Pons (tissue), 1 donor: ENCODE data around the gene NUP160.
"Not testable (repeated sequence)": the region's sequence is repeated elsewhere in the genome, so short reads cannot be mapped to it uniquely, and the experiment has no call there.

Experiments used
- DNase-seq: peaks from one replicate; pipeline ENCODE4 v3.0.0-alpha.2; 2016; ENCODE audit warnings: low spot score

Gene NUP160

DNA sequence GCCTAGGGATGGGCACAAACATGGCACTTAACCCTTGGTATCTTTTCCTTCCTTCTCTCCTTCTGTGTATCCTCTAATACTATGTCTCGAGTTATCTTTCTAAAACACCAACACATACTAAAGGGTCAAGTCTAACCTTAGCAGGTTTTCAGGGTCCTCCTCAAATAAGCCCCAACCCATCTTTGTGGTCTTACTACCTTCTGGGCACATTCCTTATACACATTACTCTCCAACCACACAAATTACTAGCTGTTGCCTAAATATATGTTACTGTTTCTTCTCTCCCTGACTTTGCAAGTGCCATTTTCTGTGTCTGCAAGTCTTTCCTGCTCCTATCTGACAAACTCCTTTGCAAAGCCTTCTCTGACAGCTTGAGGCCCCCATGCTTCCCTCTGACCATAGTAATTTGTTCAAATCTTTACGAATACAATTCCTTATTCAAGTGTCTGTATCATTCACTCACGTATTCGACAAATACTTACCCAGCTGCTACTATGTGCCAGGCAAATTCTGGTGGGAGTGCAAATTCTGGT lies 15.8 kb upstream of the NUP160 start:
- no peak for DNase-seq

- no peak for DNase-seq
Measured at GRCh38 chr11:47863189-47863897, 15.2 kb upstream of the NUP160 start.

- no peak for DNase-seq
Measured at GRCh38 chr11:47861728-47862127, 13.6 kb upstream of the NUP160 start.

DNA sequence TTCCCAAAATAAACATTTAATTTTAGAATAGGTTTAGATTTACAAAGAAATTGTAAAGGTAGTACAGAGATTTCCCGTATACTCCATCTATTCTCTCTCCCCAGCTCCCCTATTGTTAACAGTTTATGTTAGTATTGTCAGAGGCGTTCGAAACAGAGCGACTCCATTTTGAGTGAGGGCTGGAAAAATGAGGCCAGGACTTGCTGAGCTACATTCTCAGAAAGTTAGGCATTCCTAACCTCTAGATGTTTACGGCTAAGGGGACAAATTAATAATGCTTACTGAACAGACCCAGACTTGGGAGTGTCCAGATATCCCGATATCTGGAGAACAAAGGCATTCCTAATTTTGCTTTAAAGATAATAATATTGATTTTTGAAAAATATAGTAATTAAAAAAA lies 12.4 kb upstream of the NUP160 start:
- no peak for DNase-seq

DNA sequence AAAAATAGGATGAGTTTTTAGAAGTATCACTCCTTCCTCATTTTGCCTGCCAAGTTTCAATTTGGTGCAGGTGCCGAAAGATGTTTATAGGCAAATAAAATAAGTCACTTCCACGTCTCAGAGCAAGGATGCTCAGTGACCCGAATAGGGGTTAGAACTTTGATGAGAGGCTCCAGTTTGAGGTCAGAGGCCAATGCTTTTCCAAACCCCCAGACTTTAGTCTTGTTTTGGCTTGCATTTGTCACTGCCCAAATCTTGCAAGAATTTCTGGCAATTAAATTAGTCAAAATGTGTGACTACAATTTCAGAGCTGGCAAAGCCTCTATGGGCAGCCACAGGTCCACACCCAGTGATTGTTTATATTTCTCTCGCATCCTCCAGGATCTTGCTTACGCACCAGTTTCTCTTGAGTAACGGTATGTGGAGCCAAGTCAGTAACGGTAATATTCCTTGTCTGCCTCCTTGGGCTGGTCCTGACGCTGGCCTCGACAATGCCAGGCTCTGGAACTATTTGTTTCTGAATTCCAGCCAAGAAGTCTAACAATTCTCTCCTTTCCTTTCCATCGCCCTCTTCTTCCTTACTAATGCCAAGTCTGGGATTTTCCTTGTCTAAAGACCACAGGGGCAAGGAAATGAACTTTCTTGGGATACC lies 9.9 kb upstream of the NUP160 start:
- no peak for DNase-seq

- no peak for DNase-seq
Measured at GRCh38 chr11:47857485-47857884, 9.3 kb upstream of the NUP160 start.

DNA sequence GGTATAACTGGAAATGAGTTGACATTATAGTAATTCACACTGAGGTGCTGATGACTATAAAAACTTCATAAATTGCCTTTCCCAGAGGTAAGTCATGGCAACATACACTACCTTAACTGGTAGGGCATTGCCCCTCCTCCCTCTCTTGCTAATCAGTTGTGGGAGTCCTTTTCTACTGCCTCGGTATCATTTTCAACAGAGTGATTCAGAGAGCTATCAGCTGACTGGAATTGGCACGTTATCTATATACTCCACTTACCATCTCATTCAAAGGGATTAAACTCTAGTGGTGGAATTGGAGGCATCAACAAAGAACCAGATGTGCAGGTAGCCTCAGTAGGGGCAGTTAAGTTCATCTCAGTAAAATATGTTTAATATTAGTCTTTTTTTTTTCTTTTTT lies 8.0 kb upstream of the NUP160 start:
- DNase-seq, result no peak

DNA sequence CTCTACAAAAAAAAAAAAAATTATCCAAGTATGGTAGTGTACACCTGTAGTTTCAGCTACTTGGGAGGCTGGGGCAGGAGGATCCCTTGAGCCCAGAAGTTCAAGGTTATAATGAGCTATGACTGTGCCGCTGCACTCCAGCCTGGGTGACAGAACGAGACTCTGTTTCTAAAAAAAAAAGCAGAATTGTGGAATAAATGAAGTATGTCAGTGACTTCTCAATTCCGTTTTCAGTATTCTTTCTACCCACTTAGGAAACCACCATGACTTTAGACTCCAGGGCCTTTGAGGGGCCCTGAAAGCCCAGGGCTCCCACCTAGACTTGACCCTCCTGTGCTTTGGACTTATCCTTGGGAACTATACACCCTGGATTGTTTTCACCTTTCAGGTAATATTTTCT lies 6.5 kb upstream of the NUP160 start:
- no peak for DNase-seq

DNA sequence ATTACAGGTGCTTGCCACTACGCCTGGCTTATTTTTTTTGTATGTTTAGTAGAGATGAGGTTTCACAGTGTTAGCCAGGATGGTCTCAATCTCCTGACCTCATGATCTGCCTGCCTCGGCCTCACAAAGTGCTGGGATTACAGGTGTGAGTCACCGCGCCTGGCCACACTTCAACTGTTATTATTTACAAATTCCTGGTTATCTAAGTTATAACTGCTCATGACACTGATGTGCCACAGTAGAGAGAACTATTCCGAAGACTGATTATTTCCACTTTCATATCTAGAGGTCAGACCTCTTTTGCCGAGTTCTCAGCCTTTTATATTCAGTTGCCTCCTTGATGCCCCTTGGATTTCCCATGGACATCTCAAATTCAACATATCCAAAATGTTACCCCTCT lies 3.9 kb upstream of the NUP160 start:
- no peak for DNase-seq

- DNase-seq, result no peak
Measured at GRCh38 chr11:47850337-47850736, 2.2 kb upstream of the NUP160 start.

GRCh38 chr11:47848700-47849155 lies 578 bp upstream of the NUP160 start:
- DNase-seq, result no peak

DNA sequence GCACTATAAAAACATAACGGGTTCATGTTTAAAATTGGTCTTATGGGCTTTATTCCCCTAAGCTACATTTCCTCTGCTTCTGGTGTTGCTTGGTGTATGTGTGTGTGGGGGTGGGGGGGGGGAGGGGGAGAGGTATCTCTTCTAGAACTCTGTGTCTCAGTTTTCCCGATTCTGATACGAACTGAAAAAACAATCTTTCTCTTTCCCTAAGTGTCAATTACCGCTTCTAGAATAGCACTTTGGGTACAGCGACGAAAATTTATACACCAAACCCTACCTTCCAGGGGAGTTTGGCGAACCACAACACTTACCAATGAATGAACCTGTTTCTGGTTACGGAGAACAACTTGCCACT lies 636 bp downstream of the NUP160 start:
- no peak for DNase-seq

DNA sequence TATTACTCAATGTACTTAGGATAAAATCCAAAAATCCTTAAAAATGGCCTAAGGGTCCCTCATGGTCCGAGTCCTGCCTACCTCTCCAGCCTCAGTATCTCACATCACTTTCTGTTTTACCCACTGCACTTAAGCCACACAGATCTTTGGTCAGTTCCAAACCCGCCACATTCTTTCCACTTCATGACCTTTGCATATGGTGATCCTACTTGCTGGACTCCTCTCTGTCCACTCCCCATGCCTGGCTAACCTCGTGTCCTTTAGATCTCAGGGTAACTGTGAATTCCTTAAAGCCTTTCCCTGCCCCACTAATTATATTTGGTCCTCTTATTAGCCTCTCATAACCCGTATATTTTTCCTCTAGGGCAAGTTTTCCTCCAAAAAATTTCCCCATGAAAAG lies 1.2 kb downstream of the NUP160 start:
- no peak for DNase-seq

DNA sequence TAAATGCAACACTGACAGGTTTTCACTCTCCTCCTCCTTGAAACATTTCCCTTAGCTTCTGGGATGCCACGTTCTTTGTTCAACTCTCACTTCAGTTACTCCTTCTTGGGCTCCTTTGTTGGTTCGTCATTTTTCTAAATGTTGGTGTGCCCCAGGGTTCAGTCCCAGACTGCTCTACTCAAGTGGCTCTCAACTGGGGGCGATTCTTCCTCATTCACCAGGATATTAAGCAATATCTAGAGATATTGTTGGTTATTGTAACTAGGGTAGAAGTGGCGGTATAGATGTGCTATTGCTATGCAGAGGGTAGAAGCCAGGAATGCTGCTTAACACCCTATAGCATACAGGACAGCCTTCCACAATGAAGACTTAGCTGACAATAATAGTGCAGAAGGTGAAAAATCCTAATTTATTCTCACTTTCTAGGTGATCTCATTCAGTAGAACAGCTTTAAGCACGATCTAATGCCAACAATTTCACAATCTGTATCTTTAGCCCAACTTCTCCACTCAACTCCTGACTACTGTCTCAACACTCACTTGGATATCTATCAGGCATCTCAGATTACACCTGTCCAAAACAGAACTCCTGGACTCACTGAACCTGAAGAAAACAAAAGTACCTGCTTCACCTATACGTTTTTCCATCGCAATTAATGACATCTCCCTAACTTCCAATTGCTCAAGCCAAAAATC lies 4.6 kb downstream of the NUP160 start:
- no peak for DNase-seq

DNA sequence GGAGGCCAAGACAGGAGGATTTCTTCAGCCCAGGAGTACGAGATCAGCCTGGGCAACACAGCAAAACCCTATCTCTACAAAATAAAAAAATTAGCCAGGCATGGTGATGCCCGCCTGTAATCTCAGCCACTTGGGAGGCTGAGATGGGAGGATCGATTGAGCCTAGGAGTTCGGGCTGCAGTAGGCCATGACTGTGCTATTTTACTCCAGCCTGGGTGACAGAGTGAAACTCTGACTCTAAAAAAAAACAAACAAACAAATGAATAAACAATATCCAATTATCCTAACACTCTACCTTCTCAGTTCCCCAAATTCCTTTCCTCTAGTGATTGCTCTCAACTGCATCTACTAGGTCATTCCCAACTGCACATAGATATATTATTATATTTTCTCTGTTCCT lies 5.4 kb downstream of the NUP160 start:
- no peak for DNase-seq

- DNase-seq, result no peak
Measured at GRCh38 chr11:47837929-47838328, 10.2 kb downstream of the NUP160 start.

- no peak for DNase-seq
Measured at GRCh38 chr11:47837292-47837691, 10.9 kb downstream of the NUP160 start.

GRCh38 chr11:47830013-47830412 lies 18.1 kb downstream of the NUP160 start:
- not testable (repeated sequence) for DNase-seq

DNA sequence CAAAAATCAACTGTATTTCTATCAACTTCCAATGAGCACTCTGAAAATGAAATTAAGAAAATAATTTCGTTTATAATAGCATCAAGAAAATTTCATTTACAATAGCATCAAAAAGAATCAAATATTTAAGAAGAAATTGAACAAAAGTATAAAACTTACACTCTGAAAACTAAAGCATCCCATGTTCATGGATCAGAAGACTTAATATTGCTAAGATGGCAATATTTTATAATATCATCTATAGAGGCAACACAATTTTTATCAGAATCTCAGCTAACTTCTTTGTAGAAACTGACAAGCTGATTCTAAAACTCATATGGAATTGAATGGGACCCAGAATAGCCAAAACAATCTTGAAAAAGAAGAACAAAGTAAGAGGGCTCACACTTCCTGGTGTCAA lies 19.9 kb downstream of the NUP160 start:
- no peak for DNase-seq

- not testable (repeated sequence) for DNase-seq
Measured at GRCh38 chr11:47822664-47823063, 25.5 kb downstream of the NUP160 start.

- DNase-seq, result no peak
Measured at GRCh38 chr11:47819743-47820142, 28.4 kb downstream of the NUP160 start.

DNA sequence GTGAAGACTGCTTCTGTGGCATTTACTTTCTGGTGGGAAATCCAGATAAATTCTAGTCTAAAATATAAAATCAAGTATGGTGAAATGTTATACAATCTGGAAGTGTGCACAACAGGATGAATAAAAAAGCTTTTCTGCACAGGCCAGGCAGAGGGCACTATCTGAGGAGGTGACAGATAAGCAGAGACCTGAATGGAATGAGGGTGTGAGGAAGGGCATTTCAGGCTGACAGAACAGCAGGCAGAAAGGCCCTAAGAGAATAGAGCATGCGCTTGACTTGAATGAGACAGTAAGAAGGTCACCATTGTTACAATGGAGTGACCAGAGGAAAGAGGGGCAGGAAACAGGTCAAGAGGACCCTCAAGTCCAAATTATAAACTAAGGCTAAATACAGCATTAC lies 47.4 kb downstream of the NUP160 start:
- DNase-seq, result no peak

DNA sequence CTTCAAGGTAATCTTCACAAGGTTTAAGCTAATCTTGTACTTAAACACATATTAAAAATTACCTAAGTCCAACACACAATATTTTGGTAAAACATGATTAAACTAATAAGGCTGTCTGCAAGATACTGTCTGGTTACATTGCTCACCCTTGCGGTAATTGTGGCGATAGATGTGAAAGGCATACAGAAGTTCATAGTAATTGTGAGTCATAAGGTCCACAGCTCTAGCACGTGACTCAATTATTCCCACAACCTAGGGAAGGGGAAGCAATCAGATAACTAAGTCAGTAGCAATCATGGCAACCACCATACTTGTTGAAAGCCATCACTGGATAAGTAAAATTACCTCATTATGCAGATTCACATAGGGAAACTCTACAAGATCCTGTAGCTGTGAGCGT lies 50.5 kb downstream of the NUP160 start:
- DNase-seq, result no peak
